GM10847 (cell line): ENCODE measurements around the gene IRX1.

Source experiments
- POLR2A ChIP-seq: IDR thresholded peaks from 2 replicates; pipeline ENCODE4 v1.6.1; 2011; ENCODE audit not compliant: insufficient read length; ENCODE audit errors: extremely low read depth

Gene IRX1

GRCh38 chr5:3607541-3608181, 12.0 kb downstream of the IRX1 start:
- TF ChIP-seq POLR2A: no peak

GRCh38 chr5:3609120-3609681, 13.6 kb downstream of the IRX1 start:
- no peak for TF ChIP-seq POLR2A

DNA sequence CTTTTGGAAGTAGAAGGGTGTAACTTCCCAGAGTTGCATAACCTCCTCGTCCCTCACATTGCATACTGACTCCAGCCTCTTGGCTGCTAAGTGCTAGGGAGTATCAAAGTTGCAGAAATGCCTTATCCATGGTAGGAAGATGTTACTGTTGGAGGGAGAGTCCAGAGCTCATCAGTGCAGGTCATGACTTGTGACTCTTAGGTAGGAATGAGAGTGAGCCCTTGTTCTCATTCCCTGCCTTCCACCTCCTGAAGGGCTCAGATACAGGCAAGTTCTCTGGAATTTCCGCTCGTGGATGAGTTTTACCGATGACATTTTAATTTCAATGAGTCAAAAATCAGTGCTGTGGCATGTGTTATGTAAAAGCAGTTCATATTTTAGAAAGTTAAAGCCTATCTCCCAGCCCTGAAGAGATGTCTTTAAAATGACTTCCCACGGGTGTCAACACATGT, 17.0 kb downstream of the IRX1 start:
- TF ChIP-seq POLR2A: no peak

- no peak for TF ChIP-seq POLR2A
Measured at GRCh38 chr5:3613726-3614125, 18.1 kb downstream of the IRX1 start.

DNA sequence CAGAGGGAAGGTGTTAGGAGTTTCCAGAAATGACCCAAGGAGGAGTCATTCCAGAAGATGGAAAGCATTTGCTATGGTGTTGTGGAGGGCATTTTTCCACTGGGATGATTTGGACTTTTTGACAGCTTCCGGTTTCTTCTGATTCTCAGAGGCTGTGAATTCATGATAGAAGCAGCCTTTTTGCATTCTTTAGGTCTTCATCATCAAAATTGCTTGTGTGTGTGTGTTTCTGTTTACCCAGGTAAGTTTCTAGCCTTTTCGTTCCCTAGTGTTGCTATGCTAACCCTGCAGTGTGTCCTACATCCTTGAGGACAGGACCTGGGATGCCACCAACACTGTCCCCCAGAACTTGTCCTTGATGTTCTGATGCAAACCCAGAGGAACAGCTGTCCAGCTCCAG, 19.6 kb downstream of the IRX1 start:
- TF ChIP-seq POLR2A: no peak

- no peak for TF ChIP-seq POLR2A
Measured at GRCh38 chr5:3615829-3616228, 20.2 kb downstream of the IRX1 start.

- TF ChIP-seq POLR2A: no peak
Measured at GRCh38 chr5:3619579-3619978, 23.9 kb downstream of the IRX1 start.

- no peak for TF ChIP-seq POLR2A
Measured at GRCh38 chr5:3622961-3623360, 27.3 kb downstream of the IRX1 start.

- no peak for TF ChIP-seq POLR2A
Measured at GRCh38 chr5:3625626-3626025, 30.0 kb downstream of the IRX1 start.

GRCh38 chr5:3634061-3634460, 38.4 kb downstream of the IRX1 start:
- TF ChIP-seq POLR2A: no peak

DNA sequence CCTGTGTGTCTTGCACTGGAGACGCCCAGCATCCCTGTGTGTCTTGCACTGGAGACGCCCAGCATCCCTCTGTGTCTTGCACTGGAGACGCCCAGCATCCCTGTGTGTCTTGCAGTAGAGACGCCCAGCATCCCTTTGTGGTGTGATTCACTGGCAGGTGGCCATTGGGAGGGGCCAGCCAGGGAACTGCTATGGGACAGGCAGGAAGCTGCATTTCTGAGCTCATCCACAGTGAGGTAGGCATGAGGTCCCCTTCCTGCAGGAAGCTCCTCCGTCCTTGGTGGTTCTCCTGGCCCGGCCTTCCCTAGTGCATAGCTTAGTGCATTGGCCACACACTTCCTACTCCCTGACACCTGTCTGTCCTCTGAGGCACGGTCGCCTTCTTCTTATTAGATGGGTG, 43.5 kb downstream of the IRX1 start:
- TF ChIP-seq POLR2A: no peak

GRCh38 chr5:3642231-3642630, 46.6 kb downstream of the IRX1 start:
- no peak for TF ChIP-seq POLR2A

- TF ChIP-seq POLR2A: no peak
Measured at GRCh38 chr5:3650320-3650719, 54.7 kb downstream of the IRX1 start.

GRCh38 chr5:3650868-3651267, 55.2 kb downstream of the IRX1 start:
- TF ChIP-seq POLR2A: no peak
